Activated naive CD8-positive, alpha-beta T cell treated with anti-CD3 and anti-CD28 coated beads, Interleukin-2, amount 50 U/mL, for 16 hours (primary cell): ENCODE results near the gene APLP2.

Experiments used
- DNase-seq: peaks from one replicate; pipeline ENCODE4 v3.0.0-alpha.2; 2020; ENCODE audit warnings: low read depth, low spot score

APLP2 gene

DNA sequence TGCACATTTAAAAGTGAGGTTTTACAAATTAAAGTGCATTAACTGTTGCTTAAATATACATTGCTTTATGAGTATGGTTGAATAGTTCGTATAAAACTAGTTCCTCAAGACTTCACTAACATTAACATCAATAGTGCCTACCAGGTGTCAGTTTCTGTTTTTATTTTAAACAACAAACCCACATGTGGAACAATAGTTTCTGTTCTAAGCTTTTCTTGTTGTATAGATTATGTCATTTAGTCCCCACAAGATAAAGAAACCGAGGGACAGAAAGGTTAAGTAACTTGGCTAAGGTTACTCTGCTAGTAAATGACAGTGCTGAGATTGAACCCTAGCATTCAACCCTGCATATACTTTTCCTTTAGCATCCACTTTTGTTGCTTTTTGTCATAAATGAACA lies 48.5 kb downstream of the APLP2 start:
- DNase-seq, result no peak

DNA sequence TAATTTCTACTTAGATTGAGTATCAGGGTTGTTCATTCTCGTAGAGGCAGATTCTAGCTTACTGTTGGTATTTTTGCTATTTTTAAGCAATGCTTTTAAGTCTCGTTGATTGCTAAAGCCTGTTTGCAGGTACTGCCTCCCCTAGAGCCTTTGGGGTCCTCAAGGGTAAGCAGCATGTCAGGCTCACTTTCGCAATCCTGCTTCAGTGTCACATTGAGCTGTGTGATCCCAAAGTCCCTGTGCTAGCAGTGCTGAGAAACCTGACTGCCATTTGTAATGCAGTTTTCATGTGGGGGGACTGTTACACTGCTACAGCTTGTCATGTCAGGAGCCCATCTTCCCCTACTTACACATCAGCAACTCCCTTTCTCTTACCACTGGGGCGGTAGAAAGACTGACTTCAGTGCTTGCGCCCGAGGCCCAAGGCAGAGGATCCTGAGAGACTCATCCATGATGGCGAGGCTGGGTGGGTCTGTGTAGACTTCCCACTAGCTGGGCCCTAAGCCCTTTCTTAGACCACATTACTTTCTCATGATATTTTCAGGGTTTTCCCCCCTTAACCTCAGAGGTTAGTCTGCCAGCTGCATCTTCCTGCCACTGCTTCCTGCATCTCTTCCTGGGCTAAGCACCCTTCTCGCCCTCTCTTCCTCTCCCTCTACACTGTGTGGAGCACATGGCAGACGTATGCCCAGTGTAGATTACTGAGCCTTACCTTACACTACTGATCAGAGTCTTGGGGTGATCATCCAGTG lies 49.1 kb downstream of the APLP2 start:
- DNase-seq, result no peak

DNA sequence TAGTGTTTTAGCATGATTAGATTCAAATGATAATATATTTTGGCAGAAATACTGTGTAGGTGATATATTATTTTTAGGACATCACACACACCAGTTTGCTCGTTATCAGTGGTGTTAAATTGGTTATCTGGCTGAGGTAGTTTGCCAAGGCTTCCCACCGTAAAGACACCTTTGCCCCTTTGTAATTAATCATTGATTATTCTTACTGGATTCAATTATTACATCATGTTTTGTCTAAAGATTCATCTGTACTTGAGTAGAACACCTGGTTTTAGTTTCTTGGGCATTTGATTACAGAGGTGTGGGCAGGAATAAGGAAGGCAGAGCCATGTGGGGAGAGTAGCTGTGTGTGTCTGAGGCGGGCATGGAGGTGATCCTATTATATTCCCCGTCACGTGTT lies 50.4 kb downstream of the APLP2 start:
- DNase-seq, result no peak

DNA sequence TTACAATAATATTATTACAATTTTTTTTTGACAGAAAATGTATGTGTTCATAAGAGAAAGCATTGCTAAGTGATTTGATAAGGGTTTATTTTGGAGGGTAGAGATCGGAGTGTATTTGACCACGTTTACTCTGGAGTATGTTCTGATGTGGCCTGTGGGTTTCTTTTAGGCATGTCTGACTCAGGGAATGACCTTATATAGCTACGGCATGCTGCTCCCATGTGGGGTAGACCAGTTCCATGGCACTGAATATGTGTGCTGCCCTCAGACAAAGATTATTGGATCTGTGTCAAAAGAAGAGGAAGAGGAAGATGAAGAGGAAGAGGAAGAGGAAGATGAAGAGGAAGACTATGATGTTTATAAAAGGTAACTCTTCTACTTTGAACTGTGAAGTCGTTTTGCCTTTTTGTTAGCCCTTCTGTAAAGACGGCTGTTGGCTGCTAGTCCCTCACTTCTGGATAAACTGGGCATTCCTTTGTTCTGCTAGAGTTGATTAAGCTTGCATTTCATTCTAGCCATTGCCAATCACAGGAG lies 51.8 kb downstream of the APLP2 start:
- no peak for DNase-seq

DNA sequence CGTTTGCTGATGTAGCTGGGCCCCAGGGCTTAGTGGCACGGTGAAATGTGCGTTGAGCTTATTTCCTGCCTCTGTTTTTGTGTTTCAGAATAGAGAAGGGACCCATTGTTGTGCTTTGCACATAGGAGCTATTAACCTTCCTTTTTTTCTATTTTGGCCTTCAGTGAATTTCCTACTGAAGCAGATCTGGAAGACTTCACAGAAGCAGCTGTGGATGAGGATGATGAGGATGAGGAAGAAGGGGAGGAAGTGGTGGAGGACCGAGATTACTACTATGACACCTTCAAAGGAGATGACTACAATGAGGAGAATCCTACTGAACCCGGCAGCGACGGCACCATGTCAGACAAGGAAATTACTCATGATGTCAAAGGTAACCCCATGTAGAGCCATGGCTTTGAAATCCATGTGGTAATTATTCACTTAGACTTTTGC lies 52.5 kb downstream of the APLP2 start:
- DNase-seq, result no peak

DNA sequence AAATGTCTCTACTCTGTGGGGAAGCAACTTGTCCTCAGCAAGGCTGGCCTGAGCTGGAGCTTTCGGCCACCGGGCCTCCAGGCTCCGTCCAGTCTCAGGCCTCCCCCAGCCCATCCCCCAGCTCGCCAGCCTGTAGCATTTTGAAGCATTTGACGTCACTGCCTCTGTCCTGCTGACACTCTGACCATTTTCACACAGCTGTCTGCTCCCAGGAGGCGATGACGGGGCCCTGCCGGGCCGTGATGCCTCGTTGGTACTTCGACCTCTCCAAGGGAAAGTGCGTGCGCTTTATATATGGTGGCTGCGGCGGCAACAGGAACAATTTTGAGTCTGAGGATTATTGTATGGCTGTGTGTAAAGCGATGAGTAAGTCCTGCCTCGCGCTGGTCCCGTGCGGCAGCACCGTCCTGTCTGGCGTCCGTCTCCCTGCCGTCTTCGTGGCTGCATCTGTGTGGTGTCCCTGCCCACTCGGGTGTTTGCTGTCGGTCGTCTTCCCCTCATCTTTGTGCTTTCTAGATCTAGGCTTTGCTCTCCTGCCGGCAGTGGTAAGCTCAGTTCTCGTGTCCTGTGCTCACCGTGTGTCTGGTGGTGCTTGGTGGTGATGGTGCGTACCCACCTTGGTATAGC lies 53.8 kb downstream of the APLP2 start:
- no peak for DNase-seq

DNA sequence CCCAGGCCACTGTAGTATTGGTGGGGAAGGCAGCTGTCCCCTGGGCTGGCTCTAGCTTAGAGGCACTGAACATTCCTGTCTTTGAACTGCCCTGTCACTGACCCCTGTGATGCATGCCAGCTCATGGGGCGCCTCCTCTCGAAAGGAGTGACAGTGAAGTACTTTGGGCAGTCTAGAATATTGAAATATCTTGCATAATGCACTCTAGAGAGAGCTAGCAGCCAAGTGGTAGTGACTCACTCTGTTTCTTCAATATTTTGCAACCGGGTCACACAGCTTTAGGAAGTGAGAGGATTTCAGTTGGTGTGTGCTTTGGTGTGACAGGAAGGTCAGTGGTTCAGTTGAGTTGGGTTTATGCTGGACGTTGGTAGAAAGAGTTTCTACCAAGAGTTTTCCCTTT lies 54.4 kb downstream of the APLP2 start:
- DNase-seq, result no peak

DNA sequence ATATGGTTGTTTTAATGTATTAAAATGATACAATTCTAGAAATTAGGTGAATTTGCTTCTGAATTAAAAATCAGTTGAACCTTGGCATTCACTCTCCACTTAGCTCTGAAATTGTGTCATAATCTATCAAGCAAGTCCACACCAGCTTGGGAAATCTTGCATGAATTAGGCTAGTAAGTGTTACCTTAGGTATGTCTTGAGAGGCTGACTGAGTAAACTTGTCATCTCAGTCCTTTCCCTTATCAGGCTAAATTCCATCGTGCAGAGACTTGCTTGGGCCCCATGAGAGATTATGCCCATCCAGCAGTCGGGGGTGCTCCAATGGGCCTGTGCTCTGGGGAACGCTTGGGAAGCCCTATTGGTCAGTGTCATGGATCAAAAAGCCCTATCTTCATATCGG lies 55.9 kb downstream of the APLP2 start:
- no peak for DNase-seq

DNA sequence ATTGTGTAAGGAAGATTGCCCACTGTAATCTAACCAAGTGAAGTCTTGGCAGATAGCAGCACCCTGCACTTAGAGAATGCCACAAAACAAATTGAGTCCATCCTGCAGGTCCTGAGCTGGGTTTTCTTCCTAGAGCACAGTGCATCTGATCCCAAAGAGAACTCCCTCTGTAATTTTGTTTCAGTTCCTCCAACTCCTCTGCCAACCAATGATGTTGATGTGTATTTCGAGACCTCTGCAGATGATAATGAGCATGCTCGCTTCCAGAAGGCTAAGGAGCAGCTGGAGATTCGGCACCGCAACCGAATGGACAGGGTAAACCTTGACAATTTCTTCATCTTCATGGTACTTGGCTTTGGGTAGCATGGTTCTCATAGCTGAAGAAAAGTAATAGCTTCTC lies 56.8 kb downstream of the APLP2 start:
- DNase-seq, result no peak

DNA sequence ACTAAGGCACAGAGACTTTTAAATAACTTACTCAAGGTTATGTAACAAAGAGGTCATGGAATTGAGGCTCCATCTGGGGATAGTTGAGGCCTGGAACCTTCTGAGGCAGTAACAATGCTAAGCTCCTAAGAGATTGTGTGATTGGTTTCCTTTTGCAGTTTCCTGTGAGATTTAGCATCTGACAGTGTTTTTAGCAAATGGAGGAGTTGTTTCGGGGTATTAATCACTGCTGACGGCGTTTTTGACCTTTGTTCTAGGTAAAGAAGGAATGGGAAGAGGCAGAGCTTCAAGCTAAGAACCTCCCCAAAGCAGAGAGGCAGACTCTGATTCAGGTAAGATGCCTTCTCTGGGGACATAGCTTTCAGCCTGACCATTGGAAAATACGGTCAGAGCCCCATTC lies 57.8 kb downstream of the APLP2 start:
- DNase-seq, result no peak

DNA sequence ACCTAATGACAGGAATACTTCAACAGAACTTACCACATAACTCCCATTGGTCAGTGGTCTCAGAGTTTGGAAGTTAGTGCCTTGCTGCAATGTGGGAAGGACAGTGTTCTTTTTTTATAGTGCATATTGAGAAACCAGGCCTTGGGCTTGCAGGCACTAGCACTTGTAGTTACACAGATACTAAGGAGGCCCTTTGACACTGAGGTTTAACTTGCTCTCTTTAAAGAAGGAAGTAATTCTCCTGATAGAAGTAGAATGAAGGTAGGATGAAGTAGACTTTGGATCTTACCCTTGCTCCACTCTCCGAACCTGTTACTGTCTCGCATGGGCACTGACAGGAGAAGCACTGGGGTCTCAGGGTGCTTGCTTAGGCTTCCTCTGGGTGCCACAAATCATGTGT lies 58.9 kb downstream of the APLP2 start:
- no peak for DNase-seq

DNA sequence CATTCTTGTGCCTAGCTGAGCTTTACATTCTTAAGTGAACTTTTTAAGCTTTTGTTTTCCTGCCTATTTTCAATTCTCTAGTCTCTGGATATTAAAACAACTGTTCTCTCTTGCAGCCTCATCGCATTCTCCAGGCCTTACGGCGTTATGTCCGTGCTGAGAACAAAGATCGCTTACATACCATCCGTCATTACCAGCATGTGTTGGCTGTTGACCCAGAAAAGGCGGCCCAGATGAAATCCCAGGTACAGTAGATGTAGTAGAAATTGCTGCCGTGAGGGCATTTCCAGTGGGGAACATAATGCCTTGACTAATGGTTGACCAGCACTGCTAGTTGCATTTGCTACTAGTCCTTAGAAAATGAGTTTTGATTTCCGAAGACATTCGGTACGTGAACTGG lies 60.2 kb downstream of the APLP2 start:
- no peak for DNase-seq

DNA sequence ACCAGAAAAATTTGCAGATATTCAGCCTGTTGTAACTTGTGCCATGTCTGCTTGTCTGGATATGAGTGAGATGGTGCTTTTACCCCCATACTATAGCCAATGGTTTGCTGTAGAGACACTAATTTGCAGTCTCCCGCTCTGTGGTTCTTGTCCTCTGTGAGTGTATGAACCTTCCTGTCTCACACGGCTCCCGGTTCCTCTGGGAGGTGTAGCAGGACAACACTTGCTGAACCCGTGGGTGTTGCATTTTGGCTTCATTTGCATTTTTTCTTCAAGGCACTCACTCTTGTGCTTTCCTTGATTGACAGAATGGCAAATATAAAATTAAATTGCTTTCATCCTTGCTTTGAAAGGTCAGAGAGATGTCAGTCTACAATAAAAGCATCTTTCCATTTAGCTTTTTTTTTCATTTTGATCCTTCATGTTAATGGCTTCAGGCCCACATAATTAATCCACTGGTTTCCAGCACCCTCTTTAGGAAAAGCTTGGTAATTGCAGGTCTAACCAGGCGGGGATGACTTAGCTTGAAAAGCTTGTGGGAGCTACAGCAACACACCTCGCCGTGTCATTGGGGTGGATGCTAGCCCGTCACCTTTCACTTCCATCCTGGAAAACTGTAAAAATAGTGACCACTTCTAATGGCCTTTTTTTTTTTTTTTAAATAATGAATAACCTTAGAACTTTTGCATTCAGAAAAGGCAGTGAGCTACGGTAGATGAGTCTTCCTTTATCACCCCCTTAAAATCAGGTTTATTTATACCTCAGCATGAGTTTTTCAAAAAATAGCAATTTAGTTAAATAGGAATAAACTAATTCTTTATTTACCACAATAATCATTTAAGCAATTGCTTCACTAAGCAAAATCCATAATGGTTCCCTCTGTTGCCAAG lies 62.5 kb downstream of the APLP2 start:
- DNase-seq, result no peak

DNA sequence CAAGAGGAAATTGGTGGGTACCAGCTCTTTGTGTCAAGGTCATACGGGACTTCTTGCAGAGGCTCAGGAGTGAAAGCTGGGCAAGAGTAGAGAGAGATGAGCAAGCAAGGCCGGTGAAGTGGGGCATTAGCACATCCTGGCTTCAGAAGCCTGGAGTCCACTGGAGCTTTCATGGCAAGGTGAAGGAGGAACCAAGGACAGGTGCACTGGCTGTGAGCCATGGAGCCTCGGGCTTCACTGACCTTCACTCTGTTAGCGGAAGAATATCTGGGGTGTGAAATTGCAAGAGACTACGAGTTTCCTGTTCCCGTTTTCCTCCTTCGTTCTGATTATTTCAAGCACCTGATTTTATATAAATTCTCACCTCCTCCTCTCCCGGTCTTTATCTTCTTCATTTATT lies 64.0 kb downstream of the APLP2 start:
- no peak for DNase-seq

DNA sequence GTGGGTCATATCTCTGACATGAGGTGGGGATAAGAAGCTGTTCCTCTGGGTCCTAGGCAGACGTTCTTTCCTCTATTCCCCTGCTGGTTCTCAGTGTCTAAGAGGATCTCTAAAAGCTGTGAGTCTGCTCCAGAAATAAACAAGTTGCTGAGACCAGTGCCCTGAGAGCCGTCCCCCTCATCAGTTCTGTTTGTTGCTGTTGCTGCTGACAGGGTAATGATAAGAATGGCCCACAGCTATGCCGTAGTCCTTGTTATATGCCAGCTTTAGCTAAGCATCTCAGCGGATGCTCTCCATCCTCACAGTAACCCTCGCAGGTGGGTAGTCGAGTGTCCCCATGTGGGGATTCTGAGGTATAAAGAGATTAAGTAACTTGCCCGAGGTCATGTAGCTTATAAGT lies 66.4 kb downstream of the APLP2 start:
- DNase-seq, result no peak

DNA sequence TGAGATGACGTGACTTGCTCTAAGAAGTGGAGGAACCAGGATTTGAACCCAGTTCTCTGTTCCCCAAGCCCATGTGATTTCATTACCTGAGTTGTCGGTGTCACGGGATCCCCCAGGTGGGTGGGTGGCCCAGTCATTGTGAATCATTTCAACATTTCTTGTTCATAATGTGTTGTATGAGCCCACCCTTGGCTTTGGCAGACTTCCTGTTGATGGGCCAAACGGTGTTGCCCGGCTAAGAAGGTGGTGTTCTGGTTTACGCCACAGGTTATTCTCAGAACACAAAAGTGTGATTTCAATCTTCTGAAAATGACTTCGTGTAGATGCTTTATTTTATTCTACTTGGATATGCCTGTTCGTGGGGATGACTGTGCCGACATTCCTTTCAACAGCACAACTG lies 68.3 kb downstream of the APLP2 start:
- DNase-seq, result no peak

DNA sequence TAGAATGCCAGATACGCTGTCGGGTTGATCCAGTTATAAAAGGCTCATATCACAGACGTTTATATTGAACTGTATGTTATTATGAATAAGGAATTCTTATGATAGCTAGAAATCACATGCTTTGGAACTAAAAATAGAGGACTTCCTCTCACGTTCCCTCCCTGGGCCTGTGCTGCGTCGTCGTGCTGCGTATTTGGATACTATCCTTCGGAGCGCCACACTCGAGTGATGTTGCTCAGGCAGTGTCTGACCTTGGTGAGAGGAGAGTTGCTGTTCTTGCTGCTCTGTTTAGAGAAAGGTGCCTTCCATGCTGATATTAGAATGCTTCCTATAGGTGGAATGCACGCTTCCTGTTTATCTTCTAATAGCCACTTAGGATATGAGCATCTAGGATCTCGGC lies 69.7 kb downstream of the APLP2 start:
- no peak for DNase-seq

DNA sequence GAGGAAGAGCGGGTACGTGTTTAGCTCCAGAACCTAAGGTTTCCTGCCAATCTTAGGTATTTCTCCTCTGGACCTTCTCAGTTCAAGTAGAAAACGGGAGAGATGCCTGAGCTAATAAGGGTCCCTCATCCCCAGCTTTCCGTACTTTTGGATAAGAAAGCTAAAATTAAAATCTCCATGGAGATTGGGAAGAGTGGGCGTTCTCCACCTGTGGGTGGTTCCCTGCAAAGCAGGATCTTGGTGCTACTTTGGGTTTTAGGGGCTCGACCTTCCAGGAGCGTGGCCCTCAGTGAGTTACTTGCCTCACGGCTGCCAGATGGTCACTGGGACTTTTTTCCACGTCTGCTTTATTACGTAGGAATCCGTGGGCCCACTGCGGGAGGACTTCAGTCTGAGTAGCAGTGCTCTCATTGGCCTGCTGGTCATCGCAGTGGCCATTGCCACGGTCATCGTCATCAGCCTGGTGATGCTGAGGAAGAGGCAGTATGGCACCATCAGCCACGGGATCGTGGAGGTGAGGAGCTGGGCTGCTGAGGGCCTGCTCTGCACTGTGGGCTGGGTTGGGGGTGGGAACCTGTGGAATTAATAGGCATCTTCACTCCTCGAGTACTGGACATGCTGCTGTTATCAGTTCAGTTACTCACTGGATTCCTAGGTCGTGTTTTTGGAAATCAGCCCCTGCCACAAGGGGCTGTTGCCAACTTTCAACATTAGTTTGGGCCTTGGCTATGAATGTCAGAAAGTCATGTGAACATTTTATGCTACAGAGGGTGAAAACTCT lies 72.1 kb downstream of the APLP2 start:
- no peak for DNase-seq

DNA sequence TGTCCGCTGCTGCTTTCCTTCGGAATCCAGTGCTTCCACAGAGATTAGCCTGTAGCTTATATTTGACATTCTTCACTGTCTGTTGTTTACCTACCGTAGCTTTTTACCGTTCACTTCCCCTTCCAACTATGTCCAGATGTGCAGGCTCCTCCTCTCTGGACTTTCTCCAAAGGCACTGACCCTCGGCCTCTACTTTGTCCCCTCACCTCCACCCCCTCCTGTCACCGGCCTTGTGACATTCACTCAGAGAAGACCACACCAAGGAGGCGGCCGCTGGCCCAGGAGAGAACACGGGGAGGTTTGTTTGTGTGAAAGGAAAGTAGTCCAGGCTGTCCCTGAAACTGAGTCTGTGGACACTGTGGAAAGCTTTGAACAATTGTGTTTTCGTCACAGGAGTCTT lies 74.4 kb downstream of the APLP2 start:
- DNase-seq, result no peak

DNA sequence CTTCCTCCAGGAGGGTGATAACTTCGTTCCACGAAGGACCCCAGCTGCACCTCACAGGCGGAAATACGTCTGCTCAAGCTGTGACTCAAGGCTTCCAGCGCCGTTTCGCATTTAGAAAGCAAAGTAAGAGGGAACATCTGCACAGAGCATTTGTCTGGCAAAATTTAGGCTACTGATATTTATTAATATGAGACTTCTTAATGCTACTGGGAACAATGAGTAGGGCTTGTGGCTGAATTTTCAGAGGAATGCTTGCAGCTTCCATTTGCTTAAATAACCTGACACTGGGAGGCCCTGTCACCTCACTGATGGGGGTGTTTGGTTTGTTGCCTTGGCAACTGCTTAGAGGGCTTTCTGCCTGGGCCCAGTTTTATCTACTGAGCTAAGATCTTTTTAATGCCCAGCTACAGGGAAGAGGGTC lies 75.2 kb downstream of the APLP2 start:
- DNase-seq, result no peak

DNA sequence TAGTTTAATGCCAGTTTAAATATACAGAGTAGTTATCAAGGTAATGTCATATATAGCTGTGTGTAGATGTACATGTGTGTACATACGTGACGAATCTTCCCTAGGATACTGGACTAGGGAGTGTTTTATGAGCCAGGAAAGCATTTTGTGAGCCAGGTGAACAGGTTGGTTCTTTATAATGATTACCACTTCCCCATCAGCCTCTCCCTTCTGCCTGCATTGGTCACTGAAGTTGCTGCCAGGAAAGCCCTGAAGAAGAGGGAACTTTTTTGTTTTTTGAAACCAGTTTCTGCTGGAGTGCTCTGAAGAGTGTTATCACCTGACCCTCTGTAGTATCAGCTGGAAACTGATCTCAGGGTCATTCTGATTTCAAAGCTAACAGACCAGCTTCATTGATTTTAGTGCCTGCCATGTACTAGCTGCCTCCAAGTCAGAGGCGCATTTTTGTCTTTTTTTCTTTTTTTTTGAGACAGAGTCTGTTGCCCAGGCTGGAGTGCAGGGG lies 75.7 kb downstream of the APLP2 start:
- DNase-seq, result no peak
